HG03097 (cell line): ENCODE measurements around the gene RHBDD3.
"Not testable (repeated sequence)": the region's sequence is repeated elsewhere in the genome, so short reads cannot be mapped to it uniquely, and the experiment has no call there.

Experiments
- ATAC-seq: cut with Tn5 transposase; IDR thresholded peaks from one replicate; pipeline ENCODE4 v1.9.1; 2021; ENCODE audit not compliant: unreplicated experiment, low FRiP score

Gene RHBDD3

DNA sequence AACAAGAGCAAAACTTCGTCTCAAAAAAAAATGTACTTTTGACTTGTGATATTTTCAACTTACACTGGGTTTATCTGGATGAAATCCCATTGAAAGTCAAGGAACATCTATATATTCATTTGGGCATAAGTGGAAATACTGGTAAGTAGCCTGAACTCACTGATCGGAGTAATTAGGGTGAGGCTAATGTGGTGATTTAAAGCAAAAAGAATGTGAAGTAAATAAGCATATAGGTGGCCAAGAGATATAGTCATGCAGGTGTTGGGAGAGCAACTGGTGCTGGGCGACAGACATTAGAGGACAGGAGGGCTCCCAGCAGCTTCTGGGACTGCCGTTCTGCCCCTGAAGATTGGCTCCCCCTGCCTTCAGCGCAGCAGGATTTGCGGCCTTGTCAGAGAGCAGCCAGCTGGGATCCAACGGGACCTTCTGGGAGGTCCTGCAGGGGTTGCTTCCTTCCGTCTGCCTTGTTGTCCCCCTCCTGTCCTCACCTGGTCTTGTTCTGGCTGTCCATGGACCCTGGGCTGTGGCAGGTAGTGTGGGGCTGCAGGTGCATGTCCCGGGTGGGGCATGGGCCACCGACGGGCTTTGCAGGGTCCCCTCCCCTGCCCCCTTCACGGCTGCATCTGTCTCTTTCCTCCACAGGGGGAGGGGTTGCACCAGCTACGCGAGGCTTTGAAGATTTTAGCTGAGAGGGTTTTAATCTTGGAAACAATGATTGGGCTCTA lies 14.1 kb downstream of the RHBDD3 start:
- no peak for ATAC-seq

DNA sequence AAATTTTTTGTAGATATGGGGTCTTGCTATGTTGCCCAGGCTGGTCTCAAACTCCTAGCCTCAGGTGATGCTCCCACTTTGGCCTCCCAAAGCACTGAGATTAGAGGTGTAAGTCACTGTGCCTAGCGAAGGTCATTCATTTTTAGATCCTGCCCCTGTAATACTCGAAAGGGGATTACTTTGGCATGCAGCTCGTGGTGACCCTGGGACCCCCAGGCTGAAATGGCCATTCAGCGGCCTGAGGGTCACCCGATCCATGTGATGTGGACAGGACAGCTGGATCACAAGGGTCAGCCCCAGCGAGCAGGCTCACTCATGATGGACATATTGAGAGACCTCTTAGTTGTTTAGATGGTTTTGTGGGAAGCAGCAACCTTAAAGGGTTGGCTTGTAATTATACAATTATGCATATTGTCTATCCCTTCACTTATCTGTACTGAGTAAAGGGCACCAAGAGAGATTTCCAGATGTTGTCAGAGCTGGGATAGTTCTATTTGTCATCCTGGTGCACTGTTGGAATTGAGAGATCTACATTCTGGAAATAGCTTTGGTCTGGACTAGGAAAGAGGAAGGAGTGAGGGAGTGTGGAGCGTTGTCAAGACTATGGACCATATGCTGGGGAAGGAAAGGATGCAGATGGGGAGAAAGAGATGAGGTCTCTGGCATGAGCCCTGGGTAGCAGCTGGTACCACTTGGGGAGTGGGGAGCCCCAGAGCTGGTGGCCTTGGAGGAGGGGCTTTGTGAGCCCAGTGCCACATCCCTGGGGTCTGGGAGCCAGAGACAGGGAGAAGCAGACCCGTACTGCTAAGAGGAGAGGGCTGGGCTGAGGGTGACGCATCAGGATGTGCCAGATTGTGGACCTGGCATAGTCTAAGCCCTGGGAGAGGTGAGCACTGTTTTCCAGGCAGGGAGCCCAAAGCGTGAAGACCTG lies 15.5 kb downstream of the RHBDD3 start:
- no peak for ATAC-seq

DNA sequence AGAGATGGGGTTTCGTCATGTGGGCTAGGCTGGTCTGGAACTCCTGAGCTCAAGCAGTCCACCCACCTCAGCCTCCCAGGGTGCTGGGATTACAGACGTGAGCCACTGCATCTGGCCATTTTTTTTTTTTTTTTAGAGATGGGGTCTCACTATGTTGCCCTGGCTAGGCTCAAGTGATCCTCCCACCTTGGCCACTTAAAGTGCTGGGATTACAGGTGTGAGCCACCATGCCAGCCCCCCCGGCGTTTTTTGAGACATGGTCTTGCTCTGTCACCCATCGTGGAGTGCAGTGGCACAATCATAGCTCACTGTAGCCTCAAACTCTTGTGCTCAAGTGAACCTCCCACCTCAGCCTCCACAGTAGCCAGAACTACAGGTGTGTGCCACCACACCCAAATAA lies 16.5 kb downstream of the RHBDD3 start:
- no peak for ATAC-seq

DNA sequence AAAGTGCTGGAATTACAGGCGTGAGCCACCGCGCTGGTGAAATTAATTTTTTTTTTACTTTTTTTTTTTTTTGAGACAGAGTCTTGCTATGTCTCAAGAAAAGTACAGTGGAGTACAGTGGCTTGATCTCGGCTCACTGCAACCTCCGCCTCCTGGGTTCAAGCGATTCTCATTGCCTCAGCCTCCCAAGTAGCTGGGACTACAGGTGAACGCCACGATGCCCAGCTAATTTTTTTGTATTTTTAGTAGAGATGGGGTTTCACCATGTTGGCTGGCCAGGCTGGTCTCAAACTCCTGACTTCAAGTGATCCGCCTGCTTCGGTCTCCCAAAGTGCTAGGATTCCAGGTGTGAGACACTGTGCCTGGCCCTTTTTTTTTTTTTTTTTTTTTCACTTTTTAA lies 19.9 kb downstream of the RHBDD3 start:
- not testable (repeated sequence) for ATAC-seq

DNA sequence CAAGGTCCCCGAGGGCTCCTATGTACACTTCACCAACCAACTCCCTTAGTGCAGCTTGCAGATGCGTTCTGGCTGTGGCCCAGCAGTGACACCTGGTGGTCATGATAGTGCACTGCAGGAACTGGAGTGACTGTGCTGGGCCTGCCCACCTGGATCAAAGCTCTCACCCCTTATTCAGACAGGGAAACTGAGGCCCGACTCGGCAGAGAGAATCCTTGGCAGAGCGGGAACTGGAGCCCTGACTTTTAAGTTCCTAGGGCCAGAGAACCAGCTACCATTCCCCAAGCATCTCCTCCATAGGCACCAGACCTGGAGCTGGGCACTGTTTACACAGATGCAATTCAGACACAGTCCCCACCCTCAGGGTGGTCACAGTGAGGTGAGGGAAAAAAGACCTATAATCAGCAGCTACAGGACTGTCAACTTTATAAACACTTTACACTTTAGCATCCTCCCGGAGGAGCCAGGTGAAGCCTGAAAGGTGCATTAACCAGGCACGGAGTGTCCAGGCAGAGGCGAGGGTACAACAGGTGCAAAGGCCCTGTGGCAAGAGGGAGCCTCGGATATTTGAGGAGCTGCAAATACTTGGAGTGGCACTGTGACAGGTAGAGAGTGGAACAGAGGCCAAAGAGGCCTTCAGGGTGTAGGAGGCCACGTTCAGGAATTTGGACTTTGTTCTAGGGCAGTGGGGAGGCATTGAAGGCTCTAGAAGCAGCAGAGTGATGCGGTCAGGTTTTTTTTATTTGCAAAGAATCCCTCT lies 22.0 kb downstream of the RHBDD3 start:
- ATAC-seq: no peak

DNA sequence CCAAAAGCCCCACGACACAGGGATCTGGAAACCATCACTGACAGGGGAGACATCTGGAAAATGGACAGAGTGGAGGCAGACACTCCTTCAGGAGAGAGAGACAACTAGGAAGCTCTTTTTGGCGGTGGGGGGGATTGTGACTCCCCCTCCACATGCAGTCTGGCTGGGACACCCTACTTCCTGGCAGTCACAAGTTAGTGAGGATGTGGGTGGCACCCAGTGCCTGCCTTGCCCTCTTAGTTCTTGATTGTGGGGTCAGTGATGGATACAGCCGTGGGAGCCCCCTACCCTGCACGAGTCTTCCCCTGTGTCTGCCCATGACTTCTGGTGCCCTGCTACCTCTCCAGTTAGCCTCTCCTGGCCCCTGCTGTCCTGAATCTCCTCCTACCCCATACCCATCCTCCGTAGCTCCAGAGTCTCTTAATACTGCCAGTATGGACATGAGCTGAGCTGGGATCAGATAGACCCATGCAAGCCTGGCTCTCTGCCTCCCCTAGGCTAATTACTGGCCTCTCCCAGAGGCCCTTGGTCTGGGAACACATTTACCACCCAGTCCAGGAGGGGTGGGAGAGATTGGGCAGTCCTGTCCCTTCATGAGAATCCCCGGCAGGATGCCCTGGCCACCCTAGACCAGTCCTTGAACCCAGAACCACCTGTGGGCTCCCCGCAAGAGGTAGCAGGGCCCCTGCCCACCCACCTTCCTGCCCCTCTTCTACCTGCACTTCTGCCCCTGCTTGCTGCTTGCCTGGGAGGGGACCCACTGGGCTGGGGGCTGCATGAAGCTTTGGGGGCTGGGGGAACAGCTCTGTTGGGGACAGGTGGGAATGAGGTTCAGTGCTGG lies 22.8 kb downstream of the RHBDD3 start:
- no peak for ATAC-seq

DNA sequence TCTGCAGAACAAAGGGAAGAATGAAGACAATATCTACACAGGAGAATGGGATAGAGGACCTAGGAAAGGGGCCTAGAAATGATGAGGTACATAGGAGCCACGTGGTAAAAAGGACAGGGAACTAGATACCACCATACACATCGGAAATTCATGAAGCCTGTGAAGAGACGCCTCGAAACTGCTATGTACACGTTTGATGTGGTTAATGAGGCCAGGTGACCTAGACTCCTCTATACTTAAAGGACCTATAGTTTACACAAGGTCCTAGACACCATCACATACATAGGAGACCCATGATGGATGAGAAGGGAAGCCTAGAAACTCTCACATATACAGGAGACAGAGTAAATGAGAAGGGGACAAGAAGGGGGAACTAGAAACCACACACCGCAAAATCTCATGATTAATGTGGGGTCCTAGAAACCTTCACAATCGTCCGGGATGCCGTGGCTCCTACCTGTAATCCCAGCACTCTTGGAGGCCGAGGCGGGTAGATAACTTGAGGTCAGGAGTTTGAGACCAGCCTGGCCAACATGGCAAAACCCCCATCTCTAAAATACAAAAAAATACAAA lies 23.8 kb downstream of the RHBDD3 start:
- no peak for ATAC-seq

DNA sequence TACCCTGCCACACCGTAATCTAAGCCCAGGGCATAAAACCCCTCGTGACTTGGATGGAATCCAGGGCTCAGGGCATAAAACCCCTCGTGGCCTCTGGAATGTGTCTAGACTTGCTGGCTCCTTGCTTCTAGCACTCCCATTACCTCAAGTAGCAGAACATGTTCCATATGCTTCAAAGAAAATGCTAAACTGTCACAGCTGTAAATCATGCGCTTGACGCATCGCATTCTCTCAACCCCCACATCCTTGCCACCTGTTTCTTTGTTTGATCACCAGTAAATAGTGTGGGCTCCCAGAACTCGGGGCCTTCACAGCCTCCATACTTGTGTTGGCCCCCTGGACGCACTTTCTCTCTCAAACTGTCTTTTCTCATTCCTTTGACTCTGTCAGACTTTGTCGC lies 27.3 kb downstream of the RHBDD3 start:
- not testable (repeated sequence) for ATAC-seq

DNA sequence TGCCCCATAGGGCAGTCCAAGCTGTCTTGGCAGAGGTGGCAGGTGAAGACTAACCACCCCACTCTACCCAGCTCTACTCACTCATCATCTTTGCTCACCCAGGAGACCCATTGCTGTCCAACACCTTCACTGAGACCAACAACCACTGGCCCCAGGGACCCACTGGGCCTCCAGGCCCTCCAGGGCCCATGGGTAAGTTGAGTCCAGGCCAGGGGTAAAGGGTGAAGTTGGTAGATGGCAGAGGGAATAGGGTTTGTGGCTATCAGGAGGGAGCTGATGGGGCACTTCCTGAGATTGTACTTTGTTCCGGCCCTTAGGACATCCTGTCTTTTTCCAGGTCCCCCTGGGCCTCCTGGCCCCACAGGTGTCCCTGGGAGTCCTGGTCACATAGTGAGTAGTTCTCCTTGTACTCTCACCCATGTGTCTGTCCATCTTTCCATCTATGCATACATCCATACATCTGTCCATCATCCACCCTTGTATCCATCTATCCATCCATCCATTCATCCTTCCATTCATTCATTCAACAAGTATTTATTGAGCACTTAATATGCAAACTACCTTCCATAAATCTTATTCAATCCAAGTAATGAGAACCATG lies 34.4 kb downstream of the RHBDD3 start:
- ATAC-seq: no peak

DNA sequence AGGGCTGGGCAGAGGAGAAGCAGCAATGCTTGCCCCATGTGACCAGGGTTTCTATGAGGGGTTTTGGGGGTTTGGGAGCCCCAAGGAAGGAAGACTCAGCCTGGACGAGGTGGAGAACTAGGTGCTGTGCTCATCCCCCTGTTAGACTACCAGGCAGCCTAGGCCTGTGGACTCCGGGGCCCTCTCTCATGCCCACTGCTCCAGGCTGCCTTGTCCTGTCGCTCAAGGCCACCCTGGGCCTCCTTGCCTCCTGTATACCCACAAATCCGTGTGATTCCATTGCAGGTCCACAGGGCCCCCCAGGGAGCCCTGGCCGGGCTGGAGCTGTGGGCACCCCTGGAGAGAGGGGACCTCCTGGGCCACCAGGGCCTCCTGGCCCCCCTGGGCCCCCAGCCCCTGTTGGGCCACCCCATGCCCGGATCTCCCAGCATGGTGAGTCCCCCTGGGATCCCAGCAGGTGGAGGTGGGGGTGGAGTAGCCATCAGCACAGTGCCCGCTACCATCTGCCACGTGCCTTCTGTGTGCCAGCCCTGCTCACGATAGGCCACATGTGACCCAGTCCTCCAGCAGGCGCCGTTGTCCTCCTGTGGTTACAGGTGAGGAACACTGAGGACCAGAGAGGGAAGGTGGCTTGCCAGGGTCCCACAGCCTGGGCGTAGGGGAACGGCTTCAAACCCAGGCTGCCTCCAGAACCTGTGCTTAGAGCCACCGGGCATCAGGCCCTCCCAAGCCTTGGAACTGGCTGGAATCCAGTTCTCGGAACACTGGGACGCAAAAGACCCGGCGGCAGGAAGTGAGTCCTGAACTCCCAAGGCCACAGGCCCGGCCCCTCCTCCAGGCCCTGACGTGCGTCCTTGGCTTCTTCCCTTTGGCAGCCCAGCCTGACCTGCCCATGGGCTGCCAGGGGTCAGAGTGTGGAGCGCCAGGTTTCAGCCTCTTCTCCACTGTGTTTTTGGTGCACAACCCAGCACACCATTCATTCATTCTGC lies 35.5 kb downstream of the RHBDD3 start:
- no peak for ATAC-seq

DNA sequence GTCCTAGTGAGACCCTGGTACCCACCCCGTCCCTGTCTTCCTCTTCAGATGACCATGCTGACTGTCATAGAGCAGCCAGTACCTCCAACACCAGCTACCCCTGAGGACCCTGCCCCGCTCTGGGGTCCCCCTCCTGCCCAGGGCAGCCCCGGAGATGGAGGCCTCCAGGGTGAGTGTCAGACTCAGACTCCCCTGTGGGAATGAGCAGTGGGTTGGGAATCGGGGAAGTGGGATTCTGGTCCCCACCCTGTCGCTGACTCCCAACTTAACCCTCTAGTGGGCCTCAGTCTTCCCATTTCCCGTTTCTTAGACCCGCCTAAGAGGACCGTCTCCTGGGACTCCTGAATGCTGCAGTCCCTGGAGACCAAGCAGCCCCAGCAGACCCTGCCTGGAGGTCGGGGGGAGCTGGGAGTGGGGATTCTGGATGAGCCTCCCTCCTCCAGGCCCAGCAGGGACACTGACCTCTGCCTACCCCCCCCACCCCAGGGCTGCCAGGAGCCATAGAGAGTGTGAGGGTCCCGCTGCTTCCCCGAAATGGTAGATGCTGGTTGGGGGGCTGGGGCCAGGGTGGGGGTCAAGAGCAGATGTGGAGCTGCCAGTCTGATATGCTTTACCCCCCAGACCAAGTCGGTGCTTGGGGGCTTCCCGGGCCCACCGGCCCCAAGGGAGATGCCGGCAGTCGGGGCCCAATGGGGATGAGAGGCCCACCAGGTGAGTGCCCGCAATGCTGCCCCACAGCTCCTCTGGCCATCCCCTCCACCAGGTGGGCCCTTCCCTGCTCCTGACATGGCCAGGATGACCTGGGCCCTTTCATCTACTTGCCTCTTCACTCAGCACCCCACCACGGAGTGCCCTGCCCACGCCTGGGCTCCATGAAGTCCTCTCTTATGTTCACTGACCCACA lies 36.6 kb downstream of the RHBDD3 start:
- ATAC-seq: no peak

DNA sequence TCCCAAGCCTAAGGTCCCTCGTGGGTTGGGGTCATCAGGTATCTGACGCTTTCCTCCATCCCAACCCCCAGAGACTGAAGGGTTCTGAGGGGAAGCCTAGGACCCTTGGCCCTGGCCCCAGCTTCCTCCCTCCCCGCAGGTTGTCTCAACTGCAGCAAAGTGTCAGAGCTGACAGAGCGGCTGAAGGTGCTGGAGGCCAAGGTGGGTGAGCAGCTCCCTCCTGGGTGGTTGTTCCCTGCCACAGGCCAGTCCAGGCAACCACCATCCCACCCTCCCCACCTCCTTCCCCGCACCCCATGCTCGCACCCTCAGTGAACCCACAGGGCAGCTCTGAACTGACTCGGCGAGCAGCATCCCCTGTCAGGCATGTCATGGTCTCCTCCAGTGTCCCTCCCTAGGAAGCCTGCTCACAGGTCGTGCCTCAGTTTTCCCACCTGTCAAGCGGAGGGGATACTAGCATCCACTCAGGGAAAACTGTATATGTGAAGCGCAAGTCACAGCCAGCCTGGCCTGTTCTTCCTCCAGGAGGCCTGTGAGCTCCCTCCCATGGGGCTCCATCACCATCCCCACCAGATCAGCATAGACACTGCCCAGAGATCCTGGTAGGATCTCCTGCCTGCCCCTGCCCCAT lies 41.3 kb downstream of the RHBDD3 start:
- ATAC-seq: no peak

DNA sequence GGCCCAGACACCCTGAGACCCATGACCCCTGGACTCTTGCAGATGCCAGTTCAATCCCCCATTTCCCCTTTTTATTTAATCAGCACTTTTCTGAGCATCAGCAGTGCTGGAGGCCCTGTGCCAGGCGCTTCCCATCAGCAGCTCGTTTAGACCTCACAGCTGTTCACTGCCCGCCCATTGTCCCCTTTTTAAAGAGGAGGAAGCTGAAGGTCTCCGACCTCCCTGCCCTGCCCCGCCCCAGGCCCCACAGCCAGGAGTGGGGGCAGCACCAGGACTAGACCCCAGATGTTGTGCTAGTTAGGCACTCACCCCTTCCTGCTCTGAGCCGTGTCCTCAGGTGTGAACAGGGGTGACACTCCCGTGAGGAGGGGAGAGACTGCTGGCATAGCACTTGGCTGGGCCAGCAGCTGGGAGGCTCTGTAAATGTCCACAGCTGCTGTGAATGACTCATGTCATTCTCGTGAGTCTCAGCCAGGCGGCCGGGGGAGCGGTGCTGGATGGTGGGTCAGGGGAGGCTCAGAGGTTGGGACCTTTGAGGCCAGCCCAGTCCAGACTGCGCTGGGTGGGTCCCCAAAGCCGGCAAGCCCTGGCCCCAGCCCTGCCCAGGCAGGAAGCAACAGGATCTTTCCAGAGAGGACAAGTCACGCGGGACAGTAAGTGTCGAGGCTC lies 42.2 kb downstream of the RHBDD3 start:
- ATAC-seq: no peak

DNA sequence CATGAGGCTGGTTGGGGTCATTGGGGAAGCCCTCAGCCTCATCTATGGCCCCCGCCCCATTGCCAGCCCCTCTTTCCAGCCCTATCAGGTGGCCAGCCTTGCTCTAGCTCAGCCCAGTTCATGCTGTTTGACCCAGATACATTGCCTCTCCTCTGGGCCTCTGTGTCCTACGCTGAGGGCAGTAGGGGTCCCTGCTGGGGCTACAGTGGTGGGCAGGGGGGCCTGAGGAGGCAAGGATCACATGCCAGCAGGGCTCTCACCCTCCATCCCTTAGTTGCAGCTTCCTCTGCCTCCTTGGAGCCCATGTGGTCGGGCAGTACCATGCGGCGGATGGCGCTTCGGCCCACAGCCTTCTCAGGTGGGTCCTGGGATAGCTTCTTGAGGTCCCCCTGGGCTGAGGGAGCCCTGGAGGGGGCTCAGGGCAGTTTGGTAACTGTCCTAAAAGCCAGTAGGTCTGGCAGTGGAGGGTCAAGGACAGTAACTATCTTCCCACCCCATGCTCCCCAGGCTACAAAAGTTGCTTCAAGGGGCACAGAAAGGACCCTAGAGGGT lies 42.8 kb downstream of the RHBDD3 start:
- ATAC-seq: no peak

DNA sequence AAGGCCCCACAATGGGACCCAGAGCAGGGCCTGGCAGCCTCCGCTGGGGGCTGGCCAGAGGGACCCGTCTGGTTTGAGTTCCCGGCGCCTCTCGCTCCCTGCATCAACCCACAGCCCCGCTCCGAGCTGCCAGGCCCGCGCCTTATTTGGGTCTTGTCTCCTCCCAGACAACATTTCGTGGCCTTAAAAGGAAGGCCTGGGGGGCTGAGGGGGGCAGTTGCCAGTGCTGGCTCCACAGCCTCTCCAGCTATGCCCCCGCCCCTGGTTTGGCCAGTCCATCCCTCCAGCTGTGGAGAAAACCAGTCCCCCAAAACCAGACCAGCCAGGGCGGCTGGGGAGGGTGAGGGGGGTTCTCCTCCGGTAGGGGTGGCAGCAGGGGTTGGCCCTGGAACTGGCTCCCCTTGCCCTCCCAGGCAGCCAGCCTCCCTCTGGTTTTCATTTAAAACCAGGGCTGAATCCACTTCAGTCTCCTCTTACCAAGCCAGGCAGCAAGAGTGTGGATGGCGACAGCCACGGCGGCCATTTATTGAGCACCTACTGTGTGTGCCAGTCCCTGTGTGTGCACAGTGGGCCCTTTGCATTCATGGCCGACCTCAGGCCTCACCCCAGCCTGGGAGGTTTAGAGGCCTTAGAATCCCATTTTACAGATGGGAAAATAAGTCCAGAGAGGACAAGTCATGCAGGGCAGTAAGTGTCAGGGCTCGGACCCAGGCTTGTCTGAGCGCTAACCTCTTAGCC lies 43.5 kb downstream of the RHBDD3 start:
- no peak for ATAC-seq
